ENCODE results near the gene ELFN2. TPM values are rescaled to one million over a fixed set of nuclear protein-coding genes. Genes with fewer than 3 reads are reported as not detected.

Gene ELFN2
- total and polyA plus RNA-seq, 3 experiments from 2014 or later = 0.02 to 0.20 (median 0.09) TPM

DNA sequence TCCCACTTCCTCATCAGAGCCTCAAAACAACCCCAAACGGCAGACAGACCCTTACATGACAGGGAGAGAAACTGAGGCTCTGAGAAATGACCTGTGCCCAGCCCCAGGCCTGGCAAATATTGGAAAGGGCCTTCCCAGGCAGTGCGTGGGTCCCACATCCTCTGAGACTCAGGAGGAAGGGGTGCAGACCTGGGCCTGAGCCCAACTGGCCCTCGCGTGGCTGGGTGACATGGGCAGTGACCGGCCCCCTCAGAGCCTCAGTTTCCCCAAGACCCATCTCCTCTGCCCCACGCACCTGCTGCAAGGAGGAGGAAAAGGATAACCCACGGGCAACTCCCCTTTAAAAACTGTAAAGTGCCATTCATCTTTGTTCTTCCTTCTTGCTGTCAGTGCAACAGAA, 35.6 kb downstream of the ELFN2 start:
- no peak overlapping the region for H3K4me3 Mint-ChIP-seq
- Histone ChIP-seq H3K4me1 (ENCODE audit: insufficient read depth, low read length) (no peaks in the 10 kb centered on the region), H3K4me3 (ENCODE audit: low read length) (no peak overlapping the region), H3K36me3 (ENCODE audit: insufficient read depth, low read length) (no peaks in the 10 kb centered on the region), H3K27me3 (ENCODE audit: insufficient read depth, low read length, poor library complexity, severe bottlenecking) (peaks cover 10% of the 10 kb centered on the region), H3K9me3 (ENCODE audit: low read length) (no peaks in the 10 kb centered on the region), H3K27ac (ENCODE audit: low read depth, low read length) (no peak overlapping the region)
- H3K27ac Mint-ChIP-seq = peak overlapping the region in 1 of 8 donors; percentile 66
- H3K9me3 Mint-ChIP-seq = no peaks in the 10 kb centered on the region
- H3K4me1 Mint-ChIP-seq = no peaks in the 10 kb centered on the region
- POLR2A ChIA-PET = no interaction called here
- CTCF ChIA-PET = no interaction called here
- peaks cover 3 to 24% of the 10 kb centered on the region in 2 donors for H3K27me3 Mint-ChIP-seq
- no peaks in the 10 kb centered on the region for H3K36me3 Mint-ChIP-seq
- DNase-seq = no peak

- no peaks in the 10 kb centered on the region for H3K36me3 Mint-ChIP-seq
- H3K27ac Mint-ChIP-seq = no peak overlapping the region
- H3K27me3 ChIP-seq (ENCODE audit: insufficient read depth, low read length, poor library complexity, severe bottlenecking) = peaks cover 10% of the 10 kb centered on the region
- H3K4me3 Mint-ChIP-seq = no peak overlapping the region
- H3K36me3 ChIP-seq (ENCODE audit: insufficient read depth, low read length) = no peaks in the 10 kb centered on the region
- POLR2A ChIA-PET = no interaction called here
- H3K4me1 Mint-ChIP-seq = no peaks in the 10 kb centered on the region
- H3K9me3 ChIP-seq (ENCODE audit: low read length) = no peaks in the 10 kb centered on the region
- H3K4me1 ChIP-seq (ENCODE audit: insufficient read depth, low read length) = no peaks in the 10 kb centered on the region
- no peaks in the 10 kb centered on the region for H3K9me3 Mint-ChIP-seq
- no peak overlapping the region for H3K27ac ChIP-seq (ENCODE audit: low read depth, low read length)
- peaks cover 2 to 17% of the 10 kb centered on the region in 2 donors for H3K27me3 Mint-ChIP-seq
- H3K4me3 ChIP-seq (ENCODE audit: low read length) = no peak overlapping the region
- no peak for DNase-seq
- CTCF ChIA-PET = no interaction called here
Measured at GRCh38 chr22:37390075-37390474, 37.2 kb downstream of the ELFN2 start.

DNA sequence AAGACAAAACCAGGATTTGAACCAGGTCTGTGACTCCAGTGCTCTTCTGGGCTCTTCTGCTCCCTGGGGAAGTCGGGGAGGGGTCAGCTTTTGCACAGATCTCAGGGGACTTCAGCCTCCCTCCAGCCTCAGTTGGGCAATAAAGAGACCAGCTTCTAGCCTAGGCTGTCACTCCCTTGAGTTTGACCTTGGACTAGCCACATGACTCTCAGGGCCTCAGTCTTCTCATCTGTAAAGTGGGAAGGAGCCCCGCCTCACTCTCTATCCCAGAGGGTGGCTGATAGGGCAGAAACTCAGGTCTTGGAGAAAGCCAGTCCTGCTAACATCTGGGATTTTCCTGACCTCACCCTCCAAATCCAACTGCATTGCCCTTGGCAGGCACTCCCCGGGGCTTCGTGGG, 38.7 kb downstream of the ELFN2 start:
- ChIA-PET POLR2A (interaction anchor here (0.5 kb wide), 1 partner anchor 542 kb away, joined by 4 read pairs; no protein-coding TSS in a partner anchor), CTCF (no interaction called here)
- Mint-ChIP-seq H3K27me3 (peaks cover 3 to 17% of the 10 kb centered on the region in 2 donors), H3K4me3 (no peak overlapping the region), H3K27ac (no peak overlapping the region), H3K4me1 (no peaks in the 10 kb centered on the region), H3K36me3 (no peaks in the 10 kb centered on the region), H3K9me3 (no peaks in the 10 kb centered on the region)
- DNase-seq = no peak
- Histone ChIP-seq H3K27ac (ENCODE audit: low read depth, low read length) (no peak overlapping the region), H3K4me3 (ENCODE audit: low read length) (no peak overlapping the region), H3K27me3 (ENCODE audit: insufficient read depth, low read length, poor library complexity, severe bottlenecking) (peaks cover 10% of the 10 kb centered on the region), H3K9me3 (ENCODE audit: low read length) (no peaks in the 10 kb centered on the region), H3K4me1 (ENCODE audit: insufficient read depth, low read length) (no peaks in the 10 kb centered on the region), H3K36me3 (ENCODE audit: insufficient read depth, low read length) (no peaks in the 10 kb centered on the region)

GRCh38 chr22:37387793-37388192, 39.5 kb downstream of the ELFN2 start:
- Histone ChIP-seq H3K9me3 (ENCODE audit: low read length) (no peaks in the 10 kb centered on the region), H3K27me3 (ENCODE audit: insufficient read depth, low read length, poor library complexity, severe bottlenecking) (peaks cover 10% of the 10 kb centered on the region), H3K4me3 (ENCODE audit: low read length) (no peak overlapping the region), H3K4me1 (ENCODE audit: insufficient read depth, low read length) (no peaks in the 10 kb centered on the region), H3K27ac (ENCODE audit: low read depth, low read length) (no peak overlapping the region), H3K36me3 (ENCODE audit: insufficient read depth, low read length) (no peaks in the 10 kb centered on the region)
- Mint-ChIP-seq H3K36me3 (no peaks in the 10 kb centered on the region), H3K4me1 (no peaks in the 10 kb centered on the region), H3K27me3 (peaks cover 10 to 18% of the 10 kb centered on the region in 2 donors), H3K4me3 (no peak overlapping the region), H3K9me3 (no peaks in the 10 kb centered on the region), H3K27ac (no peak overlapping the region)
- ChIA-PET POLR2A (interaction anchor here (0.5 kb wide), 1 partner anchor 542 kb away, joined by 4 read pairs; no protein-coding TSS in a partner anchor), CTCF (no interaction called here)
- no peak for DNase-seq

GRCh38 chr22:37386441-37386840, 40.8 kb downstream of the ELFN2 start:
- no peaks in the 10 kb centered on the region for H3K9me3 Mint-ChIP-seq
- Histone ChIP-seq H3K36me3 (ENCODE audit: insufficient read depth, low read length) (no peaks in the 10 kb centered on the region), H3K4me3 (ENCODE audit: low read length) (no peak overlapping the region), H3K4me1 (ENCODE audit: insufficient read depth, low read length) (no peaks in the 10 kb centered on the region), H3K9me3 (ENCODE audit: low read length) (no peaks in the 10 kb centered on the region), H3K27me3 (ENCODE audit: insufficient read depth, low read length, poor library complexity, severe bottlenecking) (peaks cover 10% of the 10 kb centered on the region), H3K27ac (ENCODE audit: low read depth, low read length) (no peak overlapping the region)
- ChIA-PET POLR2A (interaction anchor here (0.6 kb wide), 1 partner anchor 764 kb away, joined by 3 read pairs; no protein-coding TSS in a partner anchor), CTCF (no interaction called here)
- H3K4me3 Mint-ChIP-seq = no peak overlapping the region
- H3K36me3 Mint-ChIP-seq = no peaks in the 10 kb centered on the region
- H3K27me3 Mint-ChIP-seq = peaks cover 12 to 22% of the 10 kb centered on the region in 2 donors
- no peaks in the 10 kb centered on the region for H3K4me1 Mint-ChIP-seq
- DNase-seq = no peak
- H3K27ac Mint-ChIP-seq = no peak overlapping the region

GRCh38 chr22:37384691-37385090, 42.6 kb downstream of the ELFN2 start:
- Histone ChIP-seq H3K4me3 (ENCODE audit: low read length) (no peak overlapping the region), H3K4me1 (ENCODE audit: insufficient read depth, low read length) (no peaks in the 10 kb centered on the region), H3K27ac (ENCODE audit: low read depth, low read length) (no peak overlapping the region), H3K36me3 (ENCODE audit: insufficient read depth, low read length) (no peaks in the 10 kb centered on the region), H3K9me3 (ENCODE audit: low read length) (no peaks in the 10 kb centered on the region), H3K27me3 (ENCODE audit: insufficient read depth, low read length, poor library complexity, severe bottlenecking) (peaks cover 10% of the 10 kb centered on the region)
- Mint-ChIP-seq H3K4me1 (no peaks in the 10 kb centered on the region), H3K4me3 (no peak overlapping the region), H3K27me3 (peaks cover 15 to 24% of the 10 kb centered on the region in 2 donors), H3K9me3 (no peaks in the 10 kb centered on the region), H3K27ac (no peak overlapping the region), H3K36me3 (no peaks in the 10 kb centered on the region)
- ChIA-PET POLR2A (no interaction called here), CTCF (no interaction called here)
- no peak for DNase-seq

GRCh38 chr22:37383341-37383740, 43.9 kb downstream of the ELFN2 start:
- Mint-ChIP-seq H3K27ac (no peak overlapping the region), H3K4me1 (no peaks in the 10 kb centered on the region), H3K4me3 (no peak overlapping the region), H3K36me3 (no peaks in the 10 kb centered on the region), H3K27me3 (peaks cover 17 to 19% of the 10 kb centered on the region in 2 donors), H3K9me3 (no peaks in the 10 kb centered on the region)
- ChIA-PET CTCF (no interaction called here), POLR2A (no interaction called here)
- H3K4me3 ChIP-seq (ENCODE audit: low read length) = no peak overlapping the region
- no peaks in the 10 kb centered on the region for H3K4me1 ChIP-seq (ENCODE audit: insufficient read depth, low read length)
- H3K9me3 ChIP-seq (ENCODE audit: low read length) = no peaks in the 10 kb centered on the region
- H3K36me3 ChIP-seq (ENCODE audit: insufficient read depth, low read length) = no peaks in the 10 kb centered on the region
- no peaks in the 10 kb centered on the region for H3K27me3 ChIP-seq (ENCODE audit: insufficient read depth, low read length, poor library complexity, severe bottlenecking)
- H3K27ac ChIP-seq (ENCODE audit: low read depth, low read length) = no peak overlapping the region
- DNase-seq = no peak

DNA sequence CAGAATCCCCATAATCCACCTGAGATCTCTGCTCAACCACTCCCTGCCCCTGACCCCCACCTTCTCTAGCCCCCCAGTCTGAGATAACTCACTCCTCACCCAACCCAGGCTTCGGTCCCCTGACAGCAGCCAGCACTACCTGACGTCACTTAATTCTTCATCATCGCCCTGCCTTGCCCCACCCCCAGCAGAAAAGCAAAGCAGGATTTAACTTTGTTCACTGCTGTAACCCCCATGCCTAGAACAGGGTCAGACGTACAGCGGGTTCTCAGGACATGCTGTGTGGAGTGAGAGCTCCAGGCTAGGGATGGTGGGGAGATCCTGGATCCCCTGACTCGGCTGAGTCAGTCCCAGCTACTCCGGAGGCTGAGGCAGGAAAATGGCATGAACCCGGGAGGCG, 45.8 kb downstream of the ELFN2 start:
- H3K4me3 Mint-ChIP-seq = no peak overlapping the region
- DNase-seq = no peak
- no peaks in the 10 kb centered on the region for H3K9me3 Mint-ChIP-seq
- no peaks in the 10 kb centered on the region for H3K4me1 Mint-ChIP-seq
- no peaks in the 10 kb centered on the region for H3K27me3 ChIP-seq (ENCODE audit: insufficient read depth, low read length, poor library complexity, severe bottlenecking)
- H3K27ac Mint-ChIP-seq = no peak overlapping the region
- H3K4me3 ChIP-seq (ENCODE audit: low read length) = no peak overlapping the region
- no peaks in the 10 kb centered on the region for H3K9me3 ChIP-seq (ENCODE audit: low read length)
- POLR2A ChIA-PET = no interaction called here
- no peaks in the 10 kb centered on the region for H3K36me3 Mint-ChIP-seq
- CTCF ChIA-PET = no interaction called here
- H3K27ac ChIP-seq (ENCODE audit: low read depth, low read length) = no peak overlapping the region
- no peaks in the 10 kb centered on the region for H3K36me3 ChIP-seq (ENCODE audit: insufficient read depth, low read length)
- H3K4me1 ChIP-seq (ENCODE audit: insufficient read depth, low read length) = no peaks in the 10 kb centered on the region
- H3K27me3 Mint-ChIP-seq = peaks cover 22 to 26% of the 10 kb centered on the region in 2 donors

DNA sequence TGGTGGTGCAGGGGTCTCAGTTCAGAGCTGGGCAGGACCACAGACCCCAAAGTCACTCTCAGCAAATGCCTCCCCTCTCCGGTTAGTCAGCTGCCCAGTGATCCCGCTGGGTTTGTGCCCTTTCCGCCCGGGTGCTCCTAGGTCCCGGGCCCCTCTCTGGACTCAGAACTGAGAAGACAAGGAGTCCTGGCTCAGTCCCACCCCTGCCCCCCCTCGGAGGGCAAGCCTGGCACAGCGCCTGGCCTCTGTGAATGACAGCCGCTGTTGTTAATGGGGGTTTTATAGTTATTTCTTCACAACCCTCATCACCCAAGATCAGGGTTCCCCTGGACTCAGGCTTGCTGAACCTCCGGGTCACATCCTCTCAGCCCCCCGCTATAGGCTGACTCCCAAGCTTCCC, 47.6 kb downstream of the ELFN2 start:
- Mint-ChIP-seq H3K4me3 (no peak overlapping the region), H3K9me3 (no peaks in the 10 kb centered on the region), H3K4me1 (no peaks in the 10 kb centered on the region), H3K27me3 (peaks cover 30 to 32% of the 10 kb centered on the region in 2 donors), H3K27ac (no peak overlapping the region), H3K36me3 (no peaks in the 10 kb centered on the region)
- POLR2A ChIA-PET = no interaction called here
- CTCF ChIA-PET = no interaction called here
- Histone ChIP-seq H3K4me3 (ENCODE audit: low read length) (no peak overlapping the region), H3K27me3 (ENCODE audit: insufficient read depth, low read length, poor library complexity, severe bottlenecking) (no peaks in the 10 kb centered on the region), H3K9me3 (ENCODE audit: low read length) (no peaks in the 10 kb centered on the region), H3K36me3 (ENCODE audit: insufficient read depth, low read length) (no peaks in the 10 kb centered on the region), H3K27ac (ENCODE audit: low read depth, low read length) (no peak overlapping the region), H3K4me1 (ENCODE audit: insufficient read depth, low read length) (no peaks in the 10 kb centered on the region)
- no peak for DNase-seq

All from CD8-positive, alpha-beta memory T cell (primary cell).